NCI-H1092 (cell line): ENCODE measurements around the gene HOXB7.
A peak's percentile ranks its signal among the peaks of the same experiment; 100 is the strongest.

ENCODE experiments used
- DNase-seq: peaks from one replicate; lab custom pipeline; 2025; lab: John Stamatoyannopoulos, UW

HOXB7 gene

GRCh38 chr17:48594538-48595277 is 16.1 kb downstream of the HOXB7 start:
- DNase-seq: no peak

GRCh38 chr17:48593840-48594537 is 16.8 kb downstream of the HOXB7 start:
- peak; percentile 98 for DNase-seq

GRCh38 chr17:48593126-48593829 is 17.5 kb downstream of the HOXB7 start, which contains the start of gene HOXB5:
Gene HOXB5 (minus strand): TSS chr17:48593779. CDS start chr17:48593682, 97 bp downstream.
- DNase-seq: peak; percentile 84

GRCh38 chr17:48592577-48592976 is 18.2 kb downstream of the HOXB7 start:
- DNase-seq: no peak

DNA sequence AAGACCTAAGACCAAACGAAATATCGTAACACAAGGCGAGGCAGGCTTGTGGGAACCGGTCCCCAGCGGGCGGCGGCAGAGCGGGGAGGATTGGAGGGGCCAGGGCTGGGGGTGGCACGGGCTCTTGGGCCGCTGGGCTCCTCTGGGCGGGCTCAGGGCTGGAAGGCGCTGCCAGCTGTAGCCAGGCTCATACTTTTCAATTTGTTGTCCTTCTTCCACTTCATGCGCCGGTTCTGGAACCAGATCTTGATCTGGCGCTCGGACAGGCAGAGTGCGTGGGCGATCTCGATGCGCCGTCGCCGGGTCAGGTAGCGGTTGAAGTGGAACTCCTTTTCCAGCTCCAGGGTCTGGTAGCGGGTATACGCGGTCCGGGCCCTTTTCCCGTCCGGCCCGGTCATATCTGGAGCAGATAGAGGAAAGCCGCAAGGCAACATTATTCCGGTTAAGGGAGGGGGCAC is 18.7 kb downstream of the HOXB7 start:
- DNase-seq: no peak

DNA sequence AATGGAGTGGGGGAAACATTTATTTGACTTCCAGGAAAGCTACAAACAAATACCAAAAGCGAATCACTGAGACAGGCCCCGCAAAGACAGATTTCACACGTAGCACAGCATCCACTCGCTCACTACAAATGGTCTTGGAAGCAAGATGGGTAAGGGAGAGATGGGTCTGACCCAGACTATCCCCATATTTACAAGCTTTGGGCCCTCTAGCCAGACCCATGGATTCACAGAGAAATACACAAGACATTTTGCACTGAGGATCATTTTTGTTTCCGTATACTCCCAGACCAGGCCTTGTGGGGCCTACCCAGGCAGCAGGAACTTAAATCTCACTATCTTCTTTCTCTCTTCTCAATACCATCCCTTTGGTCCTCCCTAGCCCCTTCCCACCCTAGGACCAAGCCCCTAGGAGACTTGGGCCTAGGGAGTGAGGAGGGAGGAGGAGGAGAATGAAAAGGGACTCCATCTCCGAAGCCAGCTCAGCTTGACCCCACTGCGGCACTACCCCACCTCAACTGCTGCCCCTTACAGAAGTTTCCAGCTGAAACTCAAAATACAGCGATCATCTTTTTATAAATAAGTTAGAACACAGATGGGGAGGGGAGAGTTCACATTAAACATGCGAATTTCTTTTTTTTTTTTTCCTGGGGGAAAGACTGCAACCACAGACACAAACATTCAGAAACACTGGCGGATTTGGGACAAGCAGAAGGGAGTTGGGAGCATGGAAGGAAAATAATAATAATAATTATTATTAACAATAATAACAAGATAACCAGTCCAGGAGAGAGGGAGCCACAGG is 19.4 kb downstream of the HOXB7 start:
- no peak for DNase-seq

DNA sequence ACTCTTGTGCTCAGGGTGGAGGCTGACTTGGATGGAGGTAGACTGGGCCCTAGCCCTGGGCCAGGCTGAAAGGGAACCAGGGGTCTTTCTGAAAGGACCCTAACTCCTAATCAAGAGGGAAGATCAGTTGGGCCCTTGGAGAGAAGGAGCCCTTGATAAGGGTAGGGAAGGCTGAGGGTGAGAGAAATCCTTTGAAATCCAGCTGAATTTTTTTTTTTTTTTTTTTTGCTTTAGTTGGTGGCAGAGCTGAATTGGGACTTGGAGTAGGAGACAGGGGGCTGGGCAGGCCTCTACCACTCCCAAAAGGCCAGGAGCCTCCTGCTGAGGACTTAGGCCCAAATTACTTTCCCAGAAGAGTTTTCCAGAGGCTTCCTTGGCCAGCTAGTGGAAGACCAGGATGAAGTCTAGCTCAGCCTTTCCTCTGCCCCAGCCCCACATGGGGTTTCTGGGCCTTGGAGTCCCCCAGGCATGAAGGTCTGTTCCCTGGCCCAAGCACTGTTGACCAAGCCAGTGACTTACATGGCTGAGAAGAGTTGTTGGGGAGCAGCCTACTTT is 20.1 kb downstream of the HOXB7 start:
- DNase-seq: no peak

GRCh38 chr17:48589831-48590606 is 20.8 kb downstream of the HOXB7 start, which contains the start of gene HOXB3:
Gene HOXB3 (minus strand): TSS chr17:48590241. CDS start chr17:48552474, 37,767 bp downstream.
- no peak for DNase-seq

- no peak for DNase-seq
Measured at GRCh38 chr17:48589060-48589830, 21.6 kb downstream of the HOXB7 start.

DNA sequence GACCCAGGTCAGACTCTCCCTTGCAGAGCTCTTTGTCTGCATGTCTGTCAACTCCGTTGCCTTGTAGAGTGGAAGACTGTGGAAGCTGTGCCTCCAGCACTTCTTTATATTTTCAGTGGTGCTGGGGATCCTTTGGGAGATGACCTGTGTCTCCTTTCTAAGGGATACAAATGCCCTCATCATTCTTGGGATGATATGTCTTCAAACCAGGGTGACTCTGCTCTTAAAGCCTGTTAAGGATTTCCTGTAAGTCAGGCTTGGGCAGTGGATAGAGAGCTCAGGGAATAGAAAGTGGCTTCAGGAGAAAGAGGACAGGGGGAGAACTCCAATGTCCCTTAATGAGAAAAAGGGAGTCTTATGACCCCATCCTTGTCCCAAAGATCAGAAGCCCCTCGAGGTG is 22.3 kb downstream of the HOXB7 start:
- DNase-seq: no peak

DNA sequence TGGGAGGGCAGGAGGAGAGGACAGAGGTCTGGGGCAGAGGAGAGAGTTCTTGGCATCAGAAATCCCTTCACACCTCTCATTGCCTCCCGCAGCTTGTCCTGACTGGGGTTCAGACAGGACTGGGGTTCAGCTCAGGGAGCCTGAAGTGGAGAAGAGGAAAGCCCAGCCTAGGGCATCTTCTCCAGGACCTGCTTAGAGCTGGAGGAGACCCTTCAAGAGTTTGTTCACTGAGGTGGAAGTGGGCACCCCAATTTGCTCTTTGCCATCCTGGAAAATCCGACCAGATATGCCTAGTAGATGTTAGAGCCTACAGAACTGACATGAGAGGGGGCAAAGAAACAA is 22.8 kb downstream of the HOXB7 start:
- DNase-seq: no peak

DNA sequence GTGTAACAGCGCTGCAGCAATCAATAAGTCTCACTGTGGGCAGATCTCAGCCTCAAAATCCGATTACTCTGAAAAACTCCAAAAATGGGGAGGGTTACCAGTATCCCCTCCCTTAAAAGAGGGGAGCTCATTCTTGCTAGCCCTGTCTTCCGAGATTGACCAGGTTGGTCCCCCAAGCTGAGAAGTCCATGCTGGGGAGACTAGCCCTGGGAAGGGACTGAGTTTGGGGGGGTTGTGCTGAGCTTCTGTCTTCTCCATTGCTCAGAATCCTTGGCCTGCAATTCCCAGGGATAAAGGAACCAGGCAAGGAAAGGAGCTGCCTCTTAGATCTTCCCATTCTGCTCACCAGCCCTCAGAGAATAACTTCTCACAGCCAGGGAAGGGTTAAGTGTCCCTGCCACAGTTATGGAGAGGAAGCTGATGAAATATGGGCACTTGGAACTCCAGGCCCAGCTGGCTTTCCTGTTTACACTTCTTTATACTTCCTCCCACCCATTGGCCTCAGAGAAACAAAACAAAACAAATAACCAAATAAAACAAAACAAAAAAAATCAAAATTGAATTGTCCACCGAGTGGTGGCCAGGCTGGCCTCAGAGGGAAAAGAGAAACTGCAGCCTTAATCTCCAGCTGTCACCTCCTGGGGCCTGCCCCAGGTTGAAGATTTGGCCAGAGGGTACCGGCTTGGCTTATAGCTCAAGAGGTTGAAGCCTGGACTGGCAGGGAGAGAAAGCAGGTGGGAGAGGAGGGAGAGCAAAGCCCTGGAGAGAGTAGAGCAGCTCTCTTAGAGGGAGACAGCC is 23.3 kb downstream of the HOXB7 start:
- peak; percentile 96 for DNase-seq

DNA sequence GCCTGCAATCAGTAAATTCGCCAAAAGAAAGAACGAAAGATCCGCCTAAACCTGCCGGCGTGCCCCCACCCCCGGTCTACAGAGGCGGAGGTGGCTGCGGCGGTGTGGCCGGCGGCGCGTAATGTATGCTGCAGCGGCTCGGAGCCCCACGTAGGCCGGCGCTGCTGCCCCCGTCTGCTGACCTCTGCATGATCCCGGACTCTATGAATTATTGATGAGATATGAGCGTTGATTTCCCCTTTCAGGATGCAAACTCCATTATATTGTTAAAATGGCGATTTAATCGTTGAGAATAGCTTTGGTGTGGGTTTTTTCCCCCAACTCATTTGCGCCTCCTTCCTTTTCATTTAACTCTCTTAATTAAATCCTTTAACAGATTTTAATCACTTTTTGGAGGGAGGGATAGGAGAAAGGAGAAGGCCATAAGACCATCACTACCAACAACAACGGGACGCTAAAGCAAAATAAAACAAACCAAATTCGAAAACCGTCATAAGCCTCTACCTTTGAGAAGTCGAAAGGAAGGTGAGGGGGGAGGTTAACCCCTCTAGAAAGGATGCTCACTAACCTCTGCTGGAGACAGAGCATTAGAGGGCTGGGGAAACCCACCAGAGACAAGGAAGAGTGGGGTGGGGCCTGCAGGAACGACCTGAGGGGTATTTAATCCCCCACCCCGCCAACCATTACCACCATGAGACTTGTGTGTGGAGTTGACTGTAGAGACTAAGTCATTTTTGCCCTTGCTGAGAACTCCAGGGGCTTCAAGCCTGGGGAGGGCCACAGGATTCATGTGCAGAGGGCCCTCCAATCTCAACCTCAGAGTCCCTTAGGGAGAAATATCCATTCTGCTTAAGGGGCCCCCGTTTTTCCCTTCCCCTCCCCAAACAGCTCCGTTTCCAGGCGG is 24.2 kb downstream of the HOXB7 start:
- DNase-seq: peak; percentile 70

GRCh38 chr17:48584223-48584741 is 26.5 kb downstream of the HOXB7 start:
- no peak for DNase-seq

- DNase-seq: no peak
Measured at GRCh38 chr17:48583708-48584222, 27.1 kb downstream of the HOXB7 start.

- no peak for DNase-seq
Measured at GRCh38 chr17:48582750-48583069, 28.1 kb downstream of the HOXB7 start.

DNA sequence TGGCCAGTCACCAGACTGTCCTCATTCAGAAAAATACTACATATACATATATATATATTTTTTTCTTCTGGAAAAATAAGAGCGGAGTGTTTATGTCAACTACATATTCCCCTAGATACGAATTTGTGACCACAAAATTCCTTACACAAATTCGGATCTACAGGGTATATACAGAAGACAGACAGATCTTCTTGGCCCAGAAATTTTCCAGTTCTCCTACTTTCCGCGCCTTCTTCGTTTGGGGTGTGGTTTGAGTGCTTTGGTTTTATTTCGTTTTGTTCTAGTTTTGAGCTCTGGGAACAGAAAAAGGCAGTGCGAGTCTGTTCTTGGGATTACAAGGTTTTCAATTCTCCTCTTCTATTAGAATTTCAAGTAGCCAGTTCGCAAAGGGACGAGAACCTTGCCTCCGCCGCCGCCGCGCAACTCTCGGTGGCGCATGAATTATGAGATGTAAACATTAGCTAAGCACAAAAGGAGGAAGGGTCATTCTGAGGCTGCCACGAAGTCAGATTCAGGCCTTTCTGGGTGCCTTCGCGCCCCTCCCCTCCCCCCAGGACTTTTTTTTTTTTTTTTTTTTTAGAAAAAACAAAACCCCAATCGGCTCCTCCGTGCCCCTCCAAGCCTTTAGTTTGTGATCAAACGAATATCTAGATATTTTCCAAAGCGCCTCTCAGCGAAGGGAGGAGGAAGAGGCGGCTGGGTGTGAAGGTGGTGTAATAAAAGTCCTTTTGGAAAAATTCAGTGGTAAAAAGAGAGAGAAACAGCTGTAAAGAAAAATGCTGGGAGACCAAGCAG is 30.9 kb downstream of the HOXB7 start:
- peak; percentile 56 for DNase-seq
